GM19193 (cell line): ENCODE data around the gene DIRAS1.
A peak's percentile ranks its signal among the peaks of the same experiment; 100 is the strongest.

Experiments
- POLR2A ChIP-seq: IDR thresholded peaks from 4 replicates; pipeline ENCODE4 v1.6.1; 2011; ENCODE audit not compliant: insufficient read depth, insufficient read length; ENCODE audit errors: extremely low read depth

Gene DIRAS1

GRCh38 chr19:2715470-2716274 is 5.5 kb downstream of the DIRAS1 start:
- no peak for TF ChIP-seq POLR2A

GRCh38 chr19:2714531-2715269 is 6.5 kb downstream of the DIRAS1 start:
- no peak for TF ChIP-seq POLR2A

- TF ChIP-seq POLR2A: no peak
Measured at GRCh38 chr19:2711875-2712205, 9.3 kb downstream of the DIRAS1 start.

GRCh38 chr19:2711172-2711874 is 9.8 kb downstream of the DIRAS1 start:
- no peak for TF ChIP-seq POLR2A

- TF ChIP-seq POLR2A: no peak
Measured at GRCh38 chr19:2706251-2706650, 14.9 kb downstream of the DIRAS1 start.

GRCh38 chr19:2703691-2704216 is 17.4 kb downstream of the DIRAS1 start:
- no peak for TF ChIP-seq POLR2A

GRCh38 chr19:2703077-2703437 is 18.1 kb downstream of the DIRAS1 start:
- TF ChIP-seq POLR2A: no peak

GRCh38 chr19:2702170-2703076 is 18.7 kb downstream of the DIRAS1 start, which contains the start of gene GNG7:
TSS of gene GNG7 (minus strand) at chr19:2702694. CDS start at chr19:2520688, 182,006 bp downstream.
- TF ChIP-seq POLR2A: peak; percentile 87

- TF ChIP-seq POLR2A: no peak
Measured at GRCh38 chr19:2701361-2702169, 19.6 kb downstream of the DIRAS1 start.

GRCh38 chr19:2700660-2701360 is 20.4 kb downstream of the DIRAS1 start:
- TF ChIP-seq POLR2A: no peak

GRCh38 chr19:2699413-2700140 is 21.6 kb downstream of the DIRAS1 start:
- TF ChIP-seq POLR2A: no peak

GRCh38 chr19:2694196-2694595 is 27.0 kb downstream of the DIRAS1 start:
- no peak for TF ChIP-seq POLR2A
